SK-N-SH treated with all-trans-retinoic acid at 6 μM for 48 hours (cell line): ENCODE results near the gene CARD14.

Experiments used
- ATAC-seq: fragments of 200-7000 bp; cut with Tn5 transposase; 3 replicates; pipeline ENCODE4 v1.9.1; 2020; ENCODE audit warnings: mild to moderate bottlenecking, moderate library complexity
- ARNTL ChIP-seq: fragments of 450-650 bp; formaldehyde crosslinking; IDR thresholded peaks from 2 replicates; pipeline ENCODE4 v1.5.0; 2020; ENCODE audit warnings: low read depth, mild to moderate bottlenecking, moderate library complexity, borderline replicate concordance
- BACH2 ChIP-seq: fragments of 250-450 bp; sonication (Bioruptor Pico); IDR thresholded peaks from 2 replicates; pipeline ENCODE4 v1.9.0; 2021; ENCODE audit warnings: mild to moderate bottlenecking, borderline replicate concordance
- CSDC2 ChIP-seq: fragments of 250-450 bp; sonication (Bioruptor Pico); IDR thresholded peaks from 2 replicates; pipeline ENCODE4 v1.5.0; 2020; ENCODE audit warnings: mild to moderate bottlenecking, moderate library complexity
- ESRRG ChIP-seq: fragments of 250-450 bp; sonication (Bioruptor Pico); IDR thresholded peaks from 2 replicates; pipeline ENCODE4 v1.6.1; 2021; ENCODE audit warnings: mild to moderate bottlenecking
- GLIS3 ChIP-seq: fragments of 250-450 bp; sonication (Bioruptor Pico); IDR thresholded peaks from 2 replicates; pipeline ENCODE4 v1.5.0; 2020; ENCODE audit warnings: mild to moderate bottlenecking, moderate library complexity
- ISL1 ChIP-seq: fragments of 250-450 bp; sonication (Bioruptor Pico); IDR thresholded peaks from 2 replicates; pipeline ENCODE4 v2.1.2; 2022; ENCODE audit warnings: mild to moderate bottlenecking, moderate library complexity
- OSR1 ChIP-seq: fragments of 250-450 bp; sonication (Bioruptor Pico); IDR thresholded peaks from 2 replicates; pipeline ENCODE4 v1.8.0; 2022; ENCODE audit warnings: moderate library complexity, mild to moderate bottlenecking, inconsistent platforms
- PPARA ChIP-seq: fragments of 250-450 bp; sonication (Bioruptor Pico); IDR thresholded peaks from 2 replicates; pipeline ENCODE4 v1.5.0; 2020; ENCODE audit warnings: mild to moderate bottlenecking, borderline replicate concordance
- SNAI2 ChIP-seq: fragments of 250-450 bp; sonication (Bioruptor Pico); IDR thresholded peaks from 2 replicates; pipeline ENCODE4 v1.5.0; 2020; ENCODE audit warnings: mild to moderate bottlenecking, moderate library complexity
- TCF4 ChIP-seq: fragments of 250-450 bp; sonication (Bioruptor Pico); IDR thresholded peaks from 2 replicates; pipeline ENCODE4 v1.8.0; 2021; ENCODE audit warnings: mild to moderate bottlenecking, moderate library complexity, borderline replicate concordance
- TOX ChIP-seq: fragments of 250-450 bp; sonication (Bioruptor Pico); IDR thresholded peaks from 2 replicates; pipeline ENCODE4 v1.8.0; 2021; ENCODE audit warnings: mild to moderate bottlenecking, moderate library complexity, borderline replicate concordance
- ZC3H10 ChIP-seq: fragments of 250-450 bp; sonication (Bioruptor Pico); IDR thresholded peaks from 2 replicates; pipeline ENCODE4 v1.5.1; 2021; ENCODE audit warnings: mild to moderate bottlenecking, moderate library complexity
- ZFP3 ChIP-seq: fragments of 250-450 bp; sonication (Bioruptor Pico); IDR thresholded peaks from 2 replicates; pipeline ENCODE4 v1.5.0; 2020; ENCODE audit warnings: mild to moderate bottlenecking, moderate library complexity
- ZFP30 ChIP-seq: fragments of 450-650 bp; formaldehyde crosslinking; IDR thresholded peaks from 2 replicates; pipeline ENCODE4 v1.5.0; 2022; ENCODE audit warnings: mild to moderate bottlenecking, moderate library complexity
- ZNF565 ChIP-seq: fragments of 450-650 bp; formaldehyde crosslinking; conservative IDR thresholded peaks from 2 replicates; pipeline ENCODE4 v1.5.0; 2020; ENCODE audit warnings: low read depth, mild to moderate bottlenecking, moderate library complexity
- ZNF70 ChIP-seq: fragments of 450-650 bp; formaldehyde crosslinking; IDR thresholded peaks from 2 replicates; pipeline ENCODE4 v1.5.0; 2020; ENCODE audit warnings: mild to moderate bottlenecking, moderate library complexity
- ZNF8 ChIP-seq: fragments of 450-650 bp; formaldehyde crosslinking; IDR thresholded peaks from 2 replicates; pipeline ENCODE4 v1.5.0; 2020; ENCODE audit warnings: mild to moderate bottlenecking, moderate library complexity
- TF ChIP-seq, protein P1 (sequence below): fragments of 250-450 bp; sonication (Bioruptor Pico); IDR thresholded peaks from 2 replicates; pipeline ENCODE4 v1.8.0; 2020; ENCODE audit warnings: mild to moderate bottlenecking, moderate library complexity, borderline replicate concordance
- TF ChIP-seq, protein P2 (sequence below): fragments of 250-450 bp; sonication (Bioruptor Pico); IDR thresholded peaks from 2 replicates; pipeline ENCODE4 v1.5.1; 2021; ENCODE audit warnings: mild to moderate bottlenecking, moderate library complexity
- TF ChIP-seq, protein P3 (sequence below): fragments of 250-450 bp; sonication (Bioruptor Pico); IDR thresholded peaks from 2 replicates; pipeline ENCODE4 v1.5.0; 2020; ENCODE audit warnings: mild to moderate bottlenecking, moderate library complexity
- TF ChIP-seq, protein P4 (sequence below): fragments of 250-450 bp; sonication (Bioruptor Pico); IDR thresholded peaks from 2 replicates; pipeline ENCODE4 v1.8.0; 2021; ENCODE audit warnings: low read depth, mild to moderate bottlenecking, moderate library complexity, borderline replicate concordance
- TF ChIP-seq, protein P5 (sequence below): fragments of 250-450 bp; sonication (Bioruptor Pico); IDR thresholded peaks from 2 replicates; pipeline ENCODE4 v1.5.1; 2020; ENCODE audit warnings: low read depth, mild to moderate bottlenecking, moderate library complexity

Gene CARD14

DNA sequence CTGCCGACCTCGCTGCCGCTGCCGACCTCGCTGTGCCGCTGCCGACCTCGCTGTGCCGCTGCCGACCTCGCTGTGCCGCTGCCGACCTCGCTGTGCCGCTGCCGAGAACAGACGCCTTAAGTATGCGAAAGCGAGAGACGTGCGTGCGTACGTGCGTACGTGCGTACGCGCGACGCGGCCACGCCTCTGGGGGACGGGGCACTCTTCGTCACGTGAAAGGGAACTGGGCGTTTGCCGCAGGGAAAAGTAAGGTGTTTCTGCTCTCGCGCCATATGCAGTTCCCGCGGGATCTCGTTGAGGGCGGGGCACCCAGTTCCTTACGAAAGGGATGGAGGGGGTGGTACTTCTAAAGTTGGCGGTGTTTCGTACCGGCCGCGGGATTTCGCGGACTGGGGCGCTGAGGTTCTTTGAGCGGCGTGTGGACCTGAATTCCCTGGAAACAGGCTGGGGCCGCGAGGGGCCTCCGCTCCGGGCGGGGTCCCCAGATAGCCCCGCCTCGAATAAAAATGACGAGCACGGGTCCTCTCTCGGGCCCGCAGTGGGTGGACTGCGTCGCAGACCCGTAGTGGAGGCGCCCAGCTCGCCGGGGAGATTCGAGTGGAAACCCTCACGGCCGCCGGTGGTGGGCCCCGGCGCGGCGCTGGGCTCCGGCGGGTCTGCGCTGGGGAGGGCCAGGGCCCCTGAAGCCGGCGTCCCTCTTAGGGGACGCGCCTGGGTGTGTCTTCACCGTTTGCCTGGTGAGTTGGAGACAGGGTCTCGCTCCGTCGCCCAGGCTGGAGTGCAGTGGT is 22.6 kb upstream of the CARD14 start, which contains the start of gene EIF4A3:
TSS of gene EIF4A3 (minus strand) at position 94 of the 788 bp plus-strand sequence. CDS start 167 bp downstream, outside the sequence.
- no peak for TF ChIP-seq SNAI2 (CRISPR knock-in tag)
- TF ChIP-seq ZNF8 (CRISPR knock-in tag) = no peak
- TF ChIP-seq BACH2 (CRISPR knock-in tag) = no peak
- TF ChIP-seq ZFP3 = 0 out of 2 replicates have a peak, but pooled peaks have one; percentile 18
- TF ChIP-seq OSR1 = no peak
- TF ChIP-seq GLIS3 (CRISPR knock-in tag) = no peak
- no peak for TF ChIP-seq PPARA (CRISPR knock-in tag)
- TF ChIP-seq ISL1 (CRISPR knock-in tag) = no peak
- TF ChIP-seq, protein P1, sequence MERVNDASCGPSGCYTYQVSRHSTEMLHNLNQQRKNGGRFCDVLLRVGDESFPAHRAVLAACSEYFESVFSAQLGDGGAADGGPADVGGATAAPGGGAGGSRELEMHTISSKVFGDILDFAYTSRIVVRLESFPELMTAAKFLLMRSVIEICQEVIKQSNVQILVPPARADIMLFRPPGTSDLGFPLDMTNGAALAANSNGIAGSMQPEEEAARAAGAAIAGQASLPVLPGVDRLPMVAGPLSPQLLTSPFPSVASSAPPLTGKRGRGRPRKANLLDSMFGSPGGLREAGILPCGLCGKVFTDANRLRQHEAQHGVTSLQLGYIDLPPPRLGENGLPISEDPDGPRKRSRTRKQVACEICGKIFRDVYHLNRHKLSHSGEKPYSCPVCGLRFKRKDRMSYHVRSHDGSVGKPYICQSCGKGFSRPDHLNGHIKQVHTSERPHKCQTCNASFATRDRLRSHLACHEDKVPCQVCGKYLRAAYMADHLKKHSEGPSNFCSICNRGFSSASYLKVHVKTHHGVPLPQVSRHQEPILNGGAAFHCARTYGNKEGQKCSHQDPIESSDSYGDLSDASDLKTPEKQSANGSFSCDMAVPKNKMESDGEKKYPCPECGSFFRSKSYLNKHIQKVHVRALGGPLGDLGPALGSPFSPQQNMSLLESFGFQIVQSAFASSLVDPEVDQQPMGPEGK (CRISPR knock-in tag) = peak; percentile 57; the same call in 1 of the 2 replicates
- TF ChIP-seq, all 23 proteins: peak for 2
- peak; percentile 91 for ATAC-seq

DNA sequence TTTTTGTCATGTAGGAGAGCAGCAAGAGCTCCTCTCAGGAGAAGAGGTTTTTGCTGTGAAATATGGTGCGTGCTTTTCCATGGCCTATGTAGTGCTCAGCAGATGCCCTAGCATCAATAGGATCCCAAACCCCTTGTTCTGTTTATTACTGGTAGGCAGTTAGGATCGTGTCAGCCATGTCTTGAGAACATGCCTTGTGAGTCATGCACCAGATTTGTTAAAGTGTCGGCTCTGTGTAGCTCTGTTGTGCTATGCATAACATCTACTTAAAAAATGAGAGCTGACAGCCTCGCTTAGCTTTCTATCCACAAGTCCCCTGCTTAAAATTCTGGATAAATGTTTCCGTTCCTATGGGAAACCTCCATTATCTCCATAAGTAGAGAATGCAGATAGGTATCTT is 18.5 kb upstream of the CARD14 start:
- peak; percentile 20 for ATAC-seq
- TF ChIP-seq ZNF70 (CRISPR knock-in tag) (no peak), OSR1 (no peak), ZNF565 (CRISPR knock-in tag) (no peak), TCF4 (CRISPR knock-in tag) (no peak), ZC3H10 (CRISPR knock-in tag) (no peak), ISL1 (CRISPR knock-in tag) (no peak), GLIS3 (CRISPR knock-in tag) (no peak), TOX (no peak), BACH2 (CRISPR knock-in tag) (no peak), ZFP30 (CRISPR knock-in tag) (no peak), PPARA (CRISPR knock-in tag) (no peak), CSDC2 (CRISPR knock-in tag) (no peak), ARNTL (CRISPR knock-in tag) (no peak), ZFP3 (no peak), ESRRG (CRISPR knock-in tag) (no peak)
- TF ChIP-seq, protein P2, sequence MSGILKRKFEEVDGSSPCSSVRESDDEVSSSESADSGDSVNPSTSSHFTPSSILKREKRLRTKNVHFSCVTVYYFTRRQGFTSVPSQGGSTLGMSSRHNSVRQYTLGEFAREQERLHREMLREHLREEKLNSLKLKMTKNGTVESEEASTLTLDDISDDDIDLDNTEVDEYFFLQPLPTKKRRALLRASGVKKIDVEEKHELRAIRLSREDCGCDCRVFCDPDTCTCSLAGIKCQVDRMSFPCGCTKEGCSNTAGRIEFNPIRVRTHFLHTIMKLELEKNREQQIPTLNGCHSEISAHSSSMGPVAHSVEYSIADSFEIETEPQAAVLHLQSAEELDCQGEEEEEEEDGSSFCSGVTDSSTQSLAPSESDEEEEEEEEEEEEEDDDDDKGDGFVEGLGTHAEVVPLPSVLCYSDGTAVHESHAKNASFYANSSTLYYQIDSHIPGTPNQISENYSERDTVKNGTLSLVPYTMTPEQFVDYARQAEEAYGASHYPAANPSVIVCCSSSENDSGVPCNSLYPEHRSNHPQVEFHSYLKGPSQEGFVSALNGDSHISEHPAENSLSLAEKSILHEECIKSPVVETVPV (CRISPR knock-in tag) = no peak
- TF ChIP-seq, protein P3, sequence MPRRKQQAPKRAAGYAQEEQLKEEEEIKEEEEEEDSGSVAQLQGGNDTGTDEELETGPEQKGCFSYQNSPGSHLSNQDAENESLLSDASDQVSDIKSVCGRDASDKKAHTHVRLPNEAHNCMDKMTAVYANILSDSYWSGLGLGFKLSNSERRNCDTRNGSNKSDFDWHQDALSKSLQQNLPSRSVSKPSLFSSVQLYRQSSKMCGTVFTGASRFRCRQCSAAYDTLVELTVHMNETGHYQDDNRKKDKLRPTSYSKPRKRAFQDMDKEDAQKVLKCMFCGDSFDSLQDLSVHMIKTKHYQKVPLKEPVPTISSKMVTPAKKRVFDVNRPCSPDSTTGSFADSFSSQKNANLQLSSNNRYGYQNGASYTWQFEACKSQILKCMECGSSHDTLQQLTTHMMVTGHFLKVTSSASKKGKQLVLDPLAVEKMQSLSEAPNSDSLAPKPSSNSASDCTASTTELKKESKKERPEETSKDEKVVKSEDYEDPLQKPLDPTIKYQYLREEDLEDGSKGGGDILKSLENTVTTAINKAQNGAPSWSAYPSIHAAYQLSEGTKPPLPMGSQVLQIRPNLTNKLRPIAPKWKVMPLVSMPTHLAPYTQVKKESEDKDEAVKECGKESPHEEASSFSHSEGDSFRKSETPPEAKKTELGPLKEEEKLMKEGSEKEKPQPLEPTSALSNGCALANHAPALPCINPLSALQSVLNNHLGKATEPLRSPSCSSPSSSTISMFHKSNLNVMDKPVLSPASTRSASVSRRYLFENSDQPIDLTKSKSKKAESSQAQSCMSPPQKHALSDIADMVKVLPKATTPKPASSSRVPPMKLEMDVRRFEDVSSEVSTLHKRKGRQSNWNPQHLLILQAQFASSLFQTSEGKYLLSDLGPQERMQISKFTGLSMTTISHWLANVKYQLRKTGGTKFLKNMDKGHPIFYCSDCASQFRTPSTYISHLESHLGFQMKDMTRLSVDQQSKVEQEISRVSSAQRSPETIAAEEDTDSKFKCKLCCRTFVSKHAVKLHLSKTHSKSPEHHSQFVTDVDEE = no peak
- TF ChIP-seq, protein P4, sequence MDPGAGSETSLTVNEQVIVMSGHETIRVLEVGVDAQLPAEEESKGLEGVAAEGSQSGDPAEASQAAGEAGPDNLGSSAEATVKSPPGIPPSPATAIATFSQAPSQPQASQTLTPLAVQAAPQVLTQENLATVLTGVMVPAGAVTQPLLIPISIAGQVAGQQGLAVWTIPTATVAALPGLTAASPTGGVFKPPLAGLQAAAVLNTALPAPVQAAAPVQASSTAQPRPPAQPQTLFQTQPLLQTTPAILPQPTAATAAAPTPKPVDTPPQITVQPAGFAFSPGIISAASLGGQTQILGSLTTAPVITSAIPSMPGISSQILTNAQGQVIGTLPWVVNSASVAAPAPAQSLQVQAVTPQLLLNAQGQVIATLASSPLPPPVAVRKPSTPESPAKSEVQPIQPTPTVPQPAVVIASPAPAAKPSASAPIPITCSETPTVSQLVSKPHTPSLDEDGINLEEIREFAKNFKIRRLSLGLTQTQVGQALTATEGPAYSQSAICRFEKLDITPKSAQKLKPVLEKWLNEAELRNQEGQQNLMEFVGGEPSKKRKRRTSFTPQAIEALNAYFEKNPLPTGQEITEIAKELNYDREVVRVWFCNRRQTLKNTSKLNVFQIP (CRISPR knock-in tag) = no peak
- TF ChIP-seq, protein P5, sequence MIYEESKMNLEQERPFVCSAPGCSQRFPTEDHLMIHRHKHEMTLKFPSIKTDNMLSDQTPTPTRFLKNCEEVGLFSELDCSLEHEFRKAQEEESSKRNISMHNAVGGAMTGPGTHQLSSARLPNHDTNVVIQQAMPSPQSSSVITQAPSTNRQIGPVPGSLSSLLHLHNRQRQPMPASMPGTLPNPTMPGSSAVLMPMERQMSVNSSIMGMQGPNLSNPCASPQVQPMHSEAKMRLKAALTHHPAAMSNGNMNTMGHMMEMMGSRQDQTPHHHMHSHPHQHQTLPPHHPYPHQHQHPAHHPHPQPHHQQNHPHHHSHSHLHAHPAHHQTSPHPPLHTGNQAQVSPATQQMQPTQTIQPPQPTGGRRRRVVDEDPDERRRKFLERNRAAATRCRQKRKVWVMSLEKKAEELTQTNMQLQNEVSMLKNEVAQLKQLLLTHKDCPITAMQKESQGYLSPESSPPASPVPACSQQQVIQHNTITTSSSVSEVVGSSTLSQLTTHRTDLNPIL (CRISPR knock-in tag) = no peak
- TF ChIP-seq, protein P1 (CRISPR knock-in tag) = no peak
